IMR-90 (cell line): ENCODE results near the gene ICAM5. TPM values are rescaled to one million over a fixed set of nuclear protein-coding genes. Genes with fewer than 3 reads are reported as not detected.

Experiments
- ATAC-seq: fragments of 200-7000 bp; cut with Tn5 transposase; 2 replicates; pipeline ENCODE4 v1.9.1; 2020; ENCODE audit warnings: low read depth, mild to moderate bottlenecking, moderate library complexity
- BruUV-seq: library from RNA; stranded (reverse); fragments of 400-500 nt; replicated peaks from 2 replicates; lab custom pipeline; 2021; lab: Mats Ljungman, UMichigan
- CTCF ChIA-PET: fragments of 300-600 bp; formaldehyde crosslinking; extraction: SDS; loops from one replicate; lab custom pipeline; 2021; ENCODE audit warnings: antibody characterized with exemption; lab: Yijun Ruan, JAX
- POLR2A ChIA-PET: fragments of 300-600 bp; sonication (Branson Sonifier 250); formaldehyde crosslinking; loops from one replicate; lab custom pipeline; 2022; ENCODE audit warnings: antibody characterized with exemption; ENCODE audit not compliant: unreplicated experiment; lab: Charles Lee
- DNase-seq: peaks from one replicate; pipeline ENCODE4 v3.0.0; 2013
- H2AFZ ChIP-seq: replicated peaks from 2 replicates; pipeline ENCODE3; 2013; ENCODE audit warnings: low read length, mild to moderate bottlenecking; ENCODE audit not compliant: poor library complexity
- H2AK5ac ChIP-seq: 2 replicates; pipeline ENCODE4 v1.6.1; 2013; ENCODE audit warnings: low read depth, low read length, inconsistent platforms
- H2AK9ac ChIP-seq: replicated peaks from 2 replicates; pipeline ENCODE3; 2013; ENCODE audit warnings: mild to moderate bottlenecking, low read depth, low read length, moderate library complexity; ENCODE audit not compliant: poor library complexity
- H2BK120ac ChIP-seq: 2 replicates; pipeline ENCODE4 v1.6.1; 2013; ENCODE audit warnings: low read depth, low read length, inconsistent platforms
- H2BK15ac ChIP-seq: 3 replicates; pipeline ENCODE4 v1.6.1; 2013; ENCODE audit warnings: low read depth, low read length, inconsistent platforms
- H2BK20ac ChIP-seq: 2 replicates; pipeline ENCODE4 v1.6.1; 2013; ENCODE audit warnings: low read depth, mild to moderate bottlenecking, inconsistent platforms, low read length, moderate library complexity
- H2BK5ac ChIP-seq: 2 replicates; pipeline ENCODE4 v1.6.1; 2013; ENCODE audit warnings: mild to moderate bottlenecking, low read depth, low read length, inconsistent platforms; ENCODE audit not compliant: poor library complexity, severe bottlenecking
- H3K14ac ChIP-seq: replicated peaks from 2 replicates; pipeline ENCODE4 v1.6.1; 2013; ENCODE audit warnings: low read depth, low read length, inconsistent platforms
- H3K18ac ChIP-seq: 2 replicates; pipeline ENCODE4 v1.6.1; 2013; ENCODE audit warnings: low read depth, low read length, control low read depth
- H3K23ac ChIP-seq: 2 replicates; pipeline ENCODE4 v1.6.1; 2013; ENCODE audit warnings: low read depth, low read length, inconsistent platforms
- H3K27ac ChIP-seq: 2 replicates; pipeline ENCODE4 v1.5.1; 2013; ENCODE audit warnings: mild to moderate bottlenecking, control low read depth, low read length; ENCODE audit not compliant: insufficient read depth
- H3K27me3 ChIP-seq: 2 replicates; pipeline ENCODE4 v1.6.1; 2013; ENCODE audit warnings: low read length; ENCODE audit not compliant: control insufficient read depth, insufficient read depth
- H3K36me3 ChIP-seq: 2 replicates; pipeline ENCODE4 v1.6.1; 2013; ENCODE audit warnings: low read length, mixed read lengths; ENCODE audit not compliant: control insufficient read depth, insufficient read depth
- H3K4ac ChIP-seq: 2 replicates; pipeline ENCODE4 v1.6.1; 2013; ENCODE audit warnings: low read depth, low read length, inconsistent platforms
- H3K4me1 ChIP-seq: 2 replicates; pipeline ENCODE4 v1.6.1; 2013; ENCODE audit warnings: low read length, mixed read lengths; ENCODE audit not compliant: control insufficient read depth, insufficient read depth
- H3K4me2 ChIP-seq: 2 replicates; pipeline ENCODE4 v1.6.1; 2013; ENCODE audit warnings: low read depth, mild to moderate bottlenecking, control low read depth, low read length, moderate library complexity
- H3K4me3 ChIP-seq: 2 replicates; pipeline ENCODE4 v1.5.1; 2013; ENCODE audit warnings: low read depth, mild to moderate bottlenecking, control low read depth, low read length, moderate library complexity; ENCODE audit not compliant: insufficient read depth
- H3K56ac ChIP-seq: 2 replicates; pipeline ENCODE4 v1.6.1; 2013; ENCODE audit warnings: low read length, inconsistent platforms; ENCODE audit not compliant: insufficient read depth; ENCODE audit errors: extremely low read depth
- H3K79me1 ChIP-seq, 2 experiments: 2 replicates each; pipeline ENCODE4 v1.6.1; 2013; ENCODE audit warnings: low read length in 2 of 2, inconsistent platforms in 1 of 2, low read depth in 1 of 2
- H3K9ac ChIP-seq: 2 replicates; pipeline ENCODE4 v1.6.1; 2013; ENCODE audit warnings: low read depth, low read length, control low read depth
- H3K9me1 ChIP-seq: 2 replicates; pipeline ENCODE4 v1.6.1; 2013; ENCODE audit warnings: low read length, inconsistent platforms; ENCODE audit not compliant: insufficient read depth
- H3K9me3 ChIP-seq: 2 replicates; pipeline ENCODE4 v1.6.1; 2013; ENCODE audit warnings: low read length; ENCODE audit not compliant: control insufficient read depth, insufficient read depth
- H4K20me1 ChIP-seq: 2 replicates; pipeline ENCODE4 v1.6.1; 2013; ENCODE audit warnings: low read length, inconsistent platforms; ENCODE audit not compliant: insufficient read depth
- H4K5ac ChIP-seq: 2 replicates; pipeline ENCODE4 v1.6.1; 2013; ENCODE audit warnings: mild to moderate bottlenecking, low read depth, low read length, control low read depth
- H4K8ac ChIP-seq, 2 experiments: 2 replicates each; pipeline ENCODE4 v1.6.1; 2013; ENCODE audit warnings: low read depth in 2 of 2, low read length in 2 of 2, control low read depth in 1 of 2, inconsistent platforms in 1 of 2
- H4K91ac ChIP-seq: 2 replicates; pipeline ENCODE4 v1.6.1; 2013; ENCODE audit warnings: low read depth, low read length, inconsistent platforms; ENCODE audit not compliant: insufficient read depth
- BHLHE40 ChIP-seq: fragments of 150-350 bp; IDR thresholded peaks from 2 replicates; pipeline ENCODE4 v1.6.1; 2016; ENCODE audit warnings: mild to moderate bottlenecking, low read depth, low read length
- CHD1 ChIP-seq: IDR thresholded peaks from 2 replicates; pipeline ENCODE4 v1.6.1; 2012; ENCODE audit warnings: low read depth, low read length, improper control_type of control experiment
- ELK1 ChIP-seq: fragments of 150-350 bp; IDR thresholded peaks from 2 replicates; pipeline ENCODE4 v1.6.1; 2016; ENCODE audit warnings: low read depth, mild to moderate bottlenecking, low read length, moderate library complexity, borderline replicate concordance
- MAZ ChIP-seq: IDR thresholded peaks from 2 replicates; pipeline ENCODE4 v1.6.1; 2012; ENCODE audit warnings: low read depth, mild to moderate bottlenecking, low read length, improper control_type of control experiment, moderate library complexity, borderline replicate concordance
- MXI1 ChIP-seq: IDR thresholded peaks from 2 replicates; pipeline ENCODE4 v1.6.1; 2012; ENCODE audit warnings: low read depth, mild to moderate bottlenecking, low read length, moderate library complexity, borderline replicate concordance
- NFE2L2 ChIP-seq: fragments of 150-350 bp; IDR thresholded peaks from 2 replicates; pipeline ENCODE4 v1.6.1; 2016; ENCODE audit warnings: low read depth, mild to moderate bottlenecking, low read length
- RAD21 ChIP-seq: IDR thresholded peaks from 2 replicates; pipeline ENCODE4 v1.6.1; 2012; ENCODE audit warnings: low read length, improper control_type of control experiment
- RFX5 ChIP-seq: IDR thresholded peaks from 2 replicates; pipeline ENCODE4 v1.8.0; 2012; ENCODE audit warnings: low read depth, mild to moderate bottlenecking, low read length, moderate library complexity
- USF2 ChIP-seq: fragments of 150-350 bp; IDR thresholded peaks from 2 replicates; pipeline ENCODE4 v1.6.1; 2017; ENCODE audit warnings: mild to moderate bottlenecking, antibody characterized with exemption, low read length, low read depth
- WGBS, 2 experiments: methylation state at CpG; one replicate each; pipeline versions ENCODE4 v1.1.5 to v1.1.7; 2013; ENCODE audit warnings: missing lambda C conversion rate in 2 of 2; ENCODE audit not compliant: insufficient read length in 1 of 2; ENCODE audit errors: extremely low coverage in 2 of 2; 5-methylcytosine and 5-hydroxymethylcytosine counted together
- dilution Hi-C: fragments of 300-500 bp; cut with HindIII; formaldehyde crosslinking; loops from one replicate; pipeline ENCODE4 v1.14.3; 2018; ENCODE audit warnings: low sequenced_read_pairs; ENCODE audit not compliant: unreplicated experiment
- in situ Hi-C: fragments of 300-500 bp; cut with MboI; formaldehyde crosslinking; loops from 3 replicates; pipeline ENCODE4 v1.14.3; 2019; ENCODE audit warnings: low sequenced_read_pairs, inconsistent platforms, mixed read lengths
- intact Hi-C: fragments of 100-400 bp; cut with micrococcal nuclease; formaldehyde crosslinking; loops from 2 replicates; pipeline ENCODE4 v1.10.0; 2022
- polyA plus RNA-seq, 3 experiments: library from polyadenylated mRNA; depleted of rRNA; stranded (reverse); fragments of >200 nt; gene quantifications; 2 replicates each; pipeline ENCODE4 v1.2.3, GENCODE V29; 2012; ENCODE audit warnings: low replicate concordance in 1 of 3
- total RNA-seq: library from RNA; depleted of rRNA; stranded (reverse); fragments of >200 nt; gene quantifications from 2 replicates; pipeline ENCODE4 v1.2.3, GENCODE V29; 2012

Gene ICAM5
- total and polyA plus RNA-seq, 2 of the 4 experiments (the other 2 are of a cell fraction): 3.0 to 23.9 TPM

GRCh38 chr19:10284960-10285278 lies 4.8 kb upstream of the ICAM5 start:
- Histone ChIP-seq H3K27ac (no peak overlapping the region), H3K9me1 (peaks cover 12% of the 10 kb centered on the region), H4K5ac (no peak overlapping the region), H3K36me3 (peaks cover 2% of the 10 kb centered on the region; the same call in 1 of the 2 replicates), H2BK5ac (no peak overlapping the region), H3K9me3 (no peaks in the 10 kb centered on the region), H3K4ac (no peak overlapping the region), H3K4me2 (no peak overlapping the region), H3K4me1 (peaks cover 14% of the 10 kb centered on the region), H3K18ac (no peak overlapping the region), H3K27me3 (no peaks in the 10 kb centered on the region; the same call in 1 of the 2 replicates), H2BK120ac (no peak overlapping the region), H3K56ac (no peak overlapping the region), H4K20me1 (no peaks in the 10 kb centered on the region), H3K9ac (no peak overlapping the region), H3K14ac (no peak overlapping the region), H4K91ac (no peak overlapping the region), H2AK5ac (no peak overlapping the region), H2BK15ac (no peak overlapping the region), H2BK20ac (no peak overlapping the region), H3K4me3 (no peak overlapping the region), H4K8ac (no peak overlapping the region), H3K79me1 (no peaks in the 10 kb centered on the region), H2AFZ (no peak overlapping the region), H3K23ac (no peak overlapping the region), H2AK9ac (peak overlapping the region; percentile 71)
- WGBS, 2 experiments: 100% methylated on average over 2 of the region's 13 CpGs; no CpG with 5 or more reads in 1 of the 2 experiments
- in situ Hi-C loops (no loop called here), intact Hi-C loops (no loop called here), dilution Hi-C loops (no loop called here)
- CTCF ChIA-PET: interaction anchor here (2.1 kb wide), 1 partner anchor 104 kb away, joined by 5 read pairs; no protein-coding TSS in a partner anchor
- ATAC-seq (no peak), DNase-seq (no peak)
- no TSS peak for BruUV-seq
- TF ChIP-seq RFX5 (no peak), CHD1 (no peak), RAD21 (no peak), NFE2L2 (no peak), ELK1 (no peak), MAZ (no peak), USF2 (no peak), BHLHE40 (no peak), MXI1 (no peak)
- POLR2A ChIA-PET: no interaction called here
